Caco-2 (cell line): ENCODE data around the gene SORCS2. TPM values are rescaled to one million over a fixed set of nuclear protein-coding genes. Genes with fewer than 3 reads are reported as not detected.

Experiments used
- BruUV-seq: library from RNA; stranded (reverse); fragments of 400-500 nt; replicated peaks from 2 replicates; lab custom pipeline; 2021; lab: Mats Ljungman, UMichigan
- CTCF ChIA-PET: fragments of 300-600 bp; sonication (Branson Sonifier 250); formaldehyde crosslinking; loops from one replicate; lab custom pipeline; 2022; ENCODE audit warnings: antibody characterized with exemption; lab: Charles Lee
- POLR2A ChIA-PET: fragments of 300-600 bp; sonication (Branson Sonifier 250); formaldehyde crosslinking; loops from one replicate; lab custom pipeline; 2022; ENCODE audit warnings: antibody characterized with exemption; lab: Charles Lee
- DNase-seq, 2 experiments: peaks; one replicate each; pipeline versions ENCODE4 v3.0.0 to v3.0.0-alpha.2; 2020 to 2022
- H3K27me3 ChIP-seq: replicated peaks from 2 replicates; pipeline ENCODE4 v1.6.0; 2011; ENCODE audit warnings: low read length; ENCODE audit not compliant: control insufficient read depth, insufficient read depth
- H3K36me3 ChIP-seq: 2 replicates; pipeline ENCODE4 v1.5.1; 2011; ENCODE audit warnings: low read length; ENCODE audit not compliant: control insufficient read depth, insufficient read depth
- H3K4me1 ChIP-seq: fragments of 250-450 bp; sonication (Bioruptor Pico); 2 replicates; pipeline ENCODE4 v1.5.1; 2020; ENCODE audit warnings: mild to moderate bottlenecking
- H3K4me3 ChIP-seq: 2 replicates; pipeline ENCODE4 v1.5.1; 2011; ENCODE audit warnings: low read depth, mild to moderate bottlenecking, control low read depth, low read length
- H3K9me3 ChIP-seq: fragments of 250-450 bp; sonication (Bioruptor Pico); 2 replicates; pipeline ENCODE4 v1.5.1; 2020; ENCODE audit warnings: mild to moderate bottlenecking, moderate library complexity
- H3K27ac Mint-ChIP-seq: one replicate; pipeline ENCODE4 v1.8.0; 2022; ENCODE audit warnings: mixed read lengths; ENCODE audit not compliant: unreplicated experiment
- H3K27me3 Mint-ChIP-seq: one replicate; pipeline ENCODE4 v1.8.0; 2022; ENCODE audit warnings: mixed read lengths; ENCODE audit not compliant: insufficient read depth, unreplicated experiment
- H3K36me3 Mint-ChIP-seq: one replicate; pipeline ENCODE4 v1.8.0; 2022; ENCODE audit warnings: mild to moderate bottlenecking, mixed read lengths; ENCODE audit not compliant: insufficient read depth, unreplicated experiment
- H3K4me1 Mint-ChIP-seq: one replicate; pipeline ENCODE4 v1.8.0; 2022; ENCODE audit warnings: low read depth, mixed read lengths; ENCODE audit not compliant: unreplicated experiment
- H3K4me3 Mint-ChIP-seq: one replicate; pipeline ENCODE4 v1.8.0; 2022; ENCODE audit warnings: mild to moderate bottlenecking, moderate library complexity, mixed read lengths; ENCODE audit not compliant: unreplicated experiment
- H3K9me3 Mint-ChIP-seq: one replicate; pipeline ENCODE4 v1.8.0; 2022; ENCODE audit warnings: mixed read lengths; ENCODE audit not compliant: unreplicated experiment
- intact Hi-C: fragments of 100-400 bp; cut with micrococcal nuclease; formaldehyde crosslinking; loops from one replicate; pipeline ENCODE4 v1.10.0; 2022; ENCODE audit not compliant: unreplicated experiment
- total RNA-seq: library from RNA; stranded (reverse); gene quantifications from 2 replicates; pipeline ENCODE4 v1.2.3, GENCODE V29; 2022
- TF ChIP-seq, protein P1 (sequence below), 2 experiments: fragments of 200-600 bp in 1 of 2; IDR thresholded peaks; 1 replicate in 1 of 2; 2 replicates in 1 of 2; pipeline versions ENCODE4 v1.5.1 to v1.8.0; 2011 to 2022; ENCODE audit warnings: antibody characterized with exemption in 1 of 2, control low read depth in 1 of 2, inconsistent platforms in 1 of 2, low read depth in 1 of 2, low read length in 1 of 2, mild to moderate bottlenecking in 1 of 2, moderate library complexity in 1 of 2; ENCODE audit not compliant: insufficient read depth in 1 of 2, severe bottlenecking in 1 of 2, unreplicated experiment in 1 of 2

The SORCS2 gene
- total RNA-seq, 1 experiment from 2014 or later = 1.6 TPM

DNA sequence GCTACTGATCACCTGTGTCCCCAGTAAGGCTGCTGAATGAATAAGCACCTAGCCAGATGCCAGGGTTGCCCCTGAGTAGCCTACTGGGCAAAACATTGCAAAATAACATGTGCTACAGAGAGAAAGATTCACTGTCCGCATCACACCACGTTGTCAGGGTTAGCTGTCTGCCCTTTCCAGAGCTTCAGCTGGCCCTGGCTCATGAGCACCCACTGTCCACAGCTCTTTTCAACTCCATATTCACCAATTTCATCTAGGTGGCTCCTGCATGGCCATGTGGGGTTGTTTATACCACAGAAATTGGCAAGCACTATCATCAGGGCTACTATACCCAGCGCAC, 470.1 kb downstream of the SORCS2 start:
- intact Hi-C loops = no loop called here
- no TSS peak for BruUV-seq
- Mint-ChIP-seq H3K27me3 (no peaks in the 10 kb centered on the region), H3K36me3 (no peaks in the 10 kb centered on the region), H3K4me1 (no peaks in the 10 kb centered on the region), H3K4me3 (no peak overlapping the region), H3K9me3 (no peaks in the 10 kb centered on the region), H3K27ac (no peak overlapping the region)
- Histone ChIP-seq H3K27me3 (no peaks in the 10 kb centered on the region), H3K4me1 (no peaks in the 10 kb centered on the region), H3K4me3 (no peak overlapping the region), H3K36me3 (no peaks in the 10 kb centered on the region), H3K9me3 (no peaks in the 10 kb centered on the region)
- no peak for DNase-seq
- POLR2A ChIA-PET = no interaction called here
- CTCF ChIA-PET = no interaction called here
- TF ChIP-seq, protein P1, sequence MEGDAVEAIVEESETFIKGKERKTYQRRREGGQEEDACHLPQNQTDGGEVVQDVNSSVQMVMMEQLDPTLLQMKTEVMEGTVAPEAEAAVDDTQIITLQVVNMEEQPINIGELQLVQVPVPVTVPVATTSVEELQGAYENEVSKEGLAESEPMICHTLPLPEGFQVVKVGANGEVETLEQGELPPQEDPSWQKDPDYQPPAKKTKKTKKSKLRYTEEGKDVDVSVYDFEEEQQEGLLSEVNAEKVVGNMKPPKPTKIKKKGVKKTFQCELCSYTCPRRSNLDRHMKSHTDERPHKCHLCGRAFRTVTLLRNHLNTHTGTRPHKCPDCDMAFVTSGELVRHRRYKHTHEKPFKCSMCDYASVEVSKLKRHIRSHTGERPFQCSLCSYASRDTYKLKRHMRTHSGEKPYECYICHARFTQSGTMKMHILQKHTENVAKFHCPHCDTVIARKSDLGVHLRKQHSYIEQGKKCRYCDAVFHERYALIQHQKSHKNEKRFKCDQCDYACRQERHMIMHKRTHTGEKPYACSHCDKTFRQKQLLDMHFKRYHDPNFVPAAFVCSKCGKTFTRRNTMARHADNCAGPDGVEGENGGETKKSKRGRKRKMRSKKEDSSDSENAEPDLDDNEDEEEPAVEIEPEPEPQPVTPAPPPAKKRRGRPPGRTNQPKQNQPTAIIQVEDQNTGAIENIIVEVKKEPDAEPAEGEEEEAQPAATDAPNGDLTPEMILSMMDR (IDR thresholded peaks at IDR 0.05; ENCODE audit: insufficient read depth in 1 of 2, low read depth in 1 of 2, low read length in 1 of 2, severe bottlenecking in 1 of 2, unreplicated experiment in 1 of 2) = no peak

DNA sequence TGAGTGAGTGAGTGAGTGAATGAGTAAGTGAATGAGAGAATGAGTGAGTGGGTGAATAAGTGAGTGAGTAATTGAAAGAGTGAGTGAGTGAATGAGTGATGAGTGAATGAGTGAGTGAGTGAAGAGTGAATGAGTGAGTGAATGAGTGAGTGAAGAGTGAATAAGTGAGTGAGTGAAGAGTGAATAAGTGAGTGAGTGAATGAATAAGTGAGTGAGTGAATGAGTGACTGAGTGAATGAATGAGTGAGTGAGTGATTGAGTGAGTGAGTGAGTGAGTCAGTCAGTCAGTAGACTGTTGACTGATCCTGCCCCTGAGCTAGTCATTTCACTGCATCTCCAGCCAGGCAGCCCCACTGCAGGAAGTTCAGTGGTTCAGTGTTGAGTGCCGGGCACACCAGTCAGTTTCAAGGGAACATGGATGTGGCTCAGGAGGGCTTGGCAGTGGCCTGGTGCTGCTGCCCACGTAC, 470.8 kb downstream of the SORCS2 start:
- CTCF ChIA-PET = no interaction called here

DNA sequence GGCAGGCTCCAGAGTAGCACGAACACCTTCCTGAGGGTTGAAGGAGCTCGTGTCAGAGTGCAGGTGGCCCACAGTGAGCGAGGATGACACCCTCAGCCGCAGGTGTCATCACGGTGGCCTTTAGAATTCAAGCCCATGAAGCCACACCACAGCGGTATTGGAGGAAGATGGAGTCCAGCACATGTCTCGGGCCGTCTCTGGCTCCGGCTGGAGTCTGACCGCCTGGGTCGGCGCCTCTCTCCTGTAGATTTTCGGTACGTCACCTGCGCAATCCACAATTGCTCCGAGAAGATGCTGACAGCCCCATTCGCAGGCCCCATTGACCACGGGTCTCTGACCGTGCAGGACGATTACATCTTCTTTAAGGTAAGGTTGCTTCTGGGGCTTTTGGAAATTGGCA, 471.8 kb downstream of the SORCS2 start:
- H3K4me3 Mint-ChIP-seq = no peak overlapping the region
- H3K36me3 Mint-ChIP-seq = no peaks in the 10 kb centered on the region
- no peaks in the 10 kb centered on the region for H3K27me3 Mint-ChIP-seq
- no peaks in the 10 kb centered on the region for H3K4me1 ChIP-seq
- no peaks in the 10 kb centered on the region for H3K4me1 Mint-ChIP-seq
- no TSS peak for BruUV-seq
- ChIA-PET CTCF (no interaction called here), POLR2A (no interaction called here)
- no peaks in the 10 kb centered on the region for H3K27me3 ChIP-seq
- no peak overlapping the region for H3K27ac Mint-ChIP-seq
- H3K9me3 Mint-ChIP-seq = no peaks in the 10 kb centered on the region
- intact Hi-C loops = no loop called here
- H3K36me3 ChIP-seq = no peaks in the 10 kb centered on the region
- TF ChIP-seq, protein P1 (IDR thresholded peaks at IDR 0.05; ENCODE audit: insufficient read depth in 1 of 2, low read depth in 1 of 2, low read length in 1 of 2, severe bottlenecking in 1 of 2, unreplicated experiment in 1 of 2) = no peak
- no peaks in the 10 kb centered on the region for H3K9me3 ChIP-seq
- H3K4me3 ChIP-seq = no peak overlapping the region
- DNase-seq = no peak

More for the DNA sequence above, 470.8 kb downstream of the SORCS2 start:
- Mint-ChIP-seq H3K4me1 (no peaks in the 10 kb centered on the region), H3K27ac (no peak overlapping the region), H3K9me3 (no peaks in the 10 kb centered on the region), H3K27me3 (no peaks in the 10 kb centered on the region), H3K36me3 (no peaks in the 10 kb centered on the region), H3K4me3 (no peak overlapping the region)
- Histone ChIP-seq H3K36me3 (no peaks in the 10 kb centered on the region), H3K4me1 (no peaks in the 10 kb centered on the region), H3K27me3 (no peaks in the 10 kb centered on the region), H3K9me3 (no peaks in the 10 kb centered on the region), H3K4me3 (no peak overlapping the region)
- TF ChIP-seq, protein P1 (IDR thresholded peaks at IDR 0.05; ENCODE audit: insufficient read depth in 1 of 2, low read depth in 1 of 2, low read length in 1 of 2, severe bottlenecking in 1 of 2, unreplicated experiment in 1 of 2) = no peak
- no TSS peak for BruUV-seq
- POLR2A ChIA-PET = no interaction called here
- no peak for DNase-seq
- intact Hi-C loops = no loop called here
